ENCODE measurements around the gene ZCCHC14.
"Not testable (repeated sequence)": the region's sequence is repeated elsewhere in the genome, so short reads cannot be mapped to it uniquely, and the experiment has no call there.

Gene ZCCHC14

DNA sequence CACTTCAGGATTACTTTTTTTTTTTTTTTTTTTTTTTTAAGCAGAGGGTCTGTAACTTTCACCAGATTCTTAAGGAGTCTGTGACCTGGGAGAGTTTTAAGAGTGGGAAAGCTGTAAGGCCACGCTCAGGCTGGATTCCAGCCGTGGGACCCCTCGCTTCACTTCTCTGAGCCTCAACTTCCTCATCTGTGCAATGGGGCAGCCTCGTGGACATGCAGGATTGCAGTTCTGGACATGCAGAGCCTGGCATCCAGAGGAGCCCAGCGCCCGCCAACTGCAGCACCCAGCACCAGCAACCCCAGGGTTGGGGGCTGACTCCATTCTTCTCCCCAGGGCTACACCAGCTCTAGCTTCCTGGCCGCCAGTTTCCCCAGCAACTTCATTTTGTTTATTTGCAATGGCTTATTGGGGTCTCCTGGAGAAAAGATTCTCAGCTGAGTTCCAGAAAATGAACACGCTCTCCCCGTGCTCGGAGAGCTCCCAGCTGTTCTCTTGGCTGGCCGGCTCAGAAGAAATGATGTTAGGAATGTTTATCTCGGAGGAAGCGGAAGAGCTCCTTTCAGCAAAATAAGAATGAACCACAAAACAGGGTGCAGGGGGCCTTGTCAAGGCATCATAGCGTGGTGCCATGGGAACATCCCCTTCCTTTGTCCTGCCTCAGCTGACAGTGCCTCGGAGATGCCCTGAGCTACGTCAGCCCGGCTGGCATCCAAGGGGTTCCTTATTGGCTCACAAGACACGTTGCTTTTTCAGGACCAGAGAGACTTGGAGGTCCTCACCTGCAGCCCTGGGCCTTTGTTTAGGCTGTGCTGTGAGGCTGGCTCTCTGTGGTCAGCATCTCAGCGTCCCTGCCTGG, 22.9 kb upstream of the ZCCHC14 start:
- H3K4me3 Mint-ChIP-seq: no peak overlapping the region
- H3K27ac Mint-ChIP-seq: no peak overlapping the region
- H3K36me3 Mint-ChIP-seq (ENCODE audit: low read depth): no peaks in the 10 kb centered on the region
- intact Hi-C loops (cut with micrococcal nuclease): no loop called here
- H3K27me3 Mint-ChIP-seq: peaks cover 24% of the 10 kb centered on the region
- H3K4me1 Mint-ChIP-seq (ENCODE audit: low read depth): no peaks in the 10 kb centered on the region
- H3K9me3 Mint-ChIP-seq: no peaks in the 10 kb centered on the region

DNA sequence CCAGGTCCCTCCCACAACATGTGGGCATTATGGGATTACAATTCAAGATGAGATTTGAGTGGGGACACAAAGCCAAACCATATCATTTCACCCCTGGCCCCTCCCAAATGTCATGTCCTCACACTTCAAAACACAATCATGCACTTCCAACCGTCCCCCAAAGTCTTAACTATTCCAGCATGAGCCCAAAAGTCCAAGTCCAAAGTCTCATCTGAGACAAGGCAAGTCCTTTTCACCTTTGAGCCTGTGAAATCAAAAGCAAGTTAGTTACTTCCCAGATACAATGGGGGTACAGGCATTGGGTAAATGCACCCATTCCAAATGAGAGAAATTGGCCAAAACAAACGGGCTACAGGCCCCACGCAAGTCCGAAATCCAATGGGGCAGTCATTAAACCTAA, 17.0 kb upstream of the ZCCHC14 start:
- peaks cover 26% of the 10 kb centered on the region for H3K27me3 Mint-ChIP-seq
- intact Hi-C loops (cut with micrococcal nuclease); H3K4me3 Mint-ChIP-seq; H3K27ac Mint-ChIP-seq; H3K9me3 Mint-ChIP-seq; H3K36me3 Mint-ChIP-seq (ENCODE audit: low read depth): not testable (repeated sequence)
- peaks cover 13% of the 10 kb centered on the region for H3K4me1 Mint-ChIP-seq (ENCODE audit: low read depth)

DNA sequence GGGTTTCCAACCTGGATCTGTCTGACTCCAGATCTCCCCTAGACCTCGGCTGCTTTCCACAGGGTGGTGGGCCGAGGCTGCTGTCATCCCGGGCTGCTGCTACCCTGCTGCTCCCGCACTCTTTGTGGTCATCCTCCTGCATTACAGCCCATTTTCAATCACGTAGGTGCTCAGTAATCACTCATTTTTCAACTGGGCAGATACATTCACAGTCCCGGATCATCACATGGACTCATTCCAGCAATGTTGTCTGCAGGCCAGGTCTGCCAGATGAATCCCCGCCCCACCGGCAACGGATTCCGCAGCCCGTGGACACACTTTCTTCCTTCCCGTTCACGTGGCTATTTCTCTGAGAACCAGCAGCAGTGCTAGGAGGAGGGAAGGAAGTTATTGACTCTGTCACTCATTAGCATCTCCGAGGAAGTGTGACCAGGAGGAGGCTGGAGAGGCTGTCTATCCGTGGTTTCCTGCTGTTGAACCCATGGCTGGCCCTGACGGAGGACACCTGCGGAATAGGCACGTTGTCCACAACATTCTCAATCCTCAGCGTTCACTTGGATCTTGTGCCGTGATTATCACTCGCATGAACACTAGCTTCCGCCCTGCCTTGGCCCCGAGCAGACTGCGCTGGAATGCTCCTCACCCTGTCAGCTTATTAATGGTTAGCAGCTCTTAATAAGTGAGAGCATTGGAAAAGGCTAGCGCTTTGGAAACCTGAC, 14.7 kb upstream of the ZCCHC14 start:
- no peaks in the 10 kb centered on the region for H3K9me3 Mint-ChIP-seq
- intact Hi-C loops (cut with micrococcal nuclease): no loop called here
- no peaks in the 10 kb centered on the region for H3K36me3 Mint-ChIP-seq (ENCODE audit: low read depth)
- H3K4me1 Mint-ChIP-seq (ENCODE audit: low read depth): peaks cover 13% of the 10 kb centered on the region
- no peak overlapping the region for H3K27ac Mint-ChIP-seq
- H3K27me3 Mint-ChIP-seq: peaks cover 26% of the 10 kb centered on the region
- H3K4me3 Mint-ChIP-seq: no peak overlapping the region

DNA sequence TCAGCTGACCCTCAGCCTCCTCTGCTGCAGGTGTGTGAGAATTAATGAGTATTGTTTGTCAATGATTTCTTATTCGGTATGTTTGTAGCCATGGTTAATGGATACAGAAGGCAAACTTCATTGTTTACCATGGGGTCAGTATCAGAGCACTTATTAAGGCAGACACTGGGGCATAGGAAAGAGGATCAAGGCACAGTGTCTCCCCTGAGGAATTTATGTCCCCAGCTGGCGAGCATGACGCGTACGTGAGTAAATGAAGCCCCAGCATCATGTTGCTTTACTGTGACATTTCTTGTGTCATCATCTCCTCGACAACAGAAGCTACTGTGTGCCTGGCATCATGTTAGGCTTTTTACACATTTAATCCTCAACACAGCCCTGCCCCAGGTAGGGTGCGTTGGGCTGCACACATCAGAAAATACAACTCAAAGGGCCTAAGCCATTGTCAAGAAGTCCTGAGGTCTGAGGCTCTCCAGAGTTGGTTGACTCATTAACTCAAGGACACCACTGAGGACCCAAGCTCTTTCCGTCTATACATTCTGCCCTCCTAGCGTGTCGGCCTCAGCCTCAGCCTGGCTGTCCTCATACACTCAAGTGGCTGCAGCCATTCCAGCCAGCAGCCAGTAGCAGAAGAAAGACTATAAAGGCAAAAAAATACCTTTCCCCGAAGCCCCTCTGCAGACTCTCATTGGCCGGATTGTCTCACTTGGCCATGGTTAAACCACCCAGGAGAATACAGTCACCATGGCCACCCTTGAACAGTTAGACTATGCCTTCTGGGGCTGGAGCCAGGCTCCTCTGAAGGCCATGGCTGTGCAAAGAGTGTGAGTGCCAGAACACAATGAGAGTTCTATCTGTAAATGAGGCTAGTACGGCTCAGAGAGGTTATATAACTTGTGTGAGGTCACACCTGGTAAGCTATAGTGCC, 13.9 kb upstream of the ZCCHC14 start:
- H3K4me3 Mint-ChIP-seq: no peak overlapping the region

DNA sequence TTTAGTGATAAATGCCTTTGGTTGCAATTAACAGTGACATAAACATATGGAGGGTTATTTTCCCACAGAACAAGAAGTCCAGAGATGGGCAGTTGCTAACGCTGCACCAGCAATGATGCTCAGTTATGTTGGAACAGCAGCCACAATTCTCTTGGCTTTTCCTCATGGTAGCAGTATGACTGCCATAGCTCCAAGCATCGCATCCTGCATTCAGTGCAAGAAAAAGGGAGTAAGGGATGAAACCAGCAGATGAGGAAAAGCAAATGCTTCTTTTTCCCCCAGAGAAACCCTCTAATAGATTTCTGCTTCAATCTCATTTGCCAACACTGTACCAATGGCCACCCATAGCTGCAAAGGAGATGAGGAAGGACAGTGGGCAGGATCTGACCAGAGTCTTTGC, 13.0 kb upstream of the ZCCHC14 start:
- intact Hi-C loops (cut with micrococcal nuclease): no loop called here

More for the DNA sequence above, 13.9 kb upstream of the ZCCHC14 start:
- Mint-ChIP-seq H3K27ac (no peak overlapping the region), H3K9me3 (no peaks in the 10 kb centered on the region), H3K4me1 (ENCODE audit: low read depth) (peaks cover 13% of the 10 kb centered on the region), H3K36me3 (ENCODE audit: low read depth) (no peaks in the 10 kb centered on the region), H3K27me3 (peaks cover 26% of the 10 kb centered on the region)
- intact Hi-C loops (cut with micrococcal nuclease): no loop called here

DNA sequence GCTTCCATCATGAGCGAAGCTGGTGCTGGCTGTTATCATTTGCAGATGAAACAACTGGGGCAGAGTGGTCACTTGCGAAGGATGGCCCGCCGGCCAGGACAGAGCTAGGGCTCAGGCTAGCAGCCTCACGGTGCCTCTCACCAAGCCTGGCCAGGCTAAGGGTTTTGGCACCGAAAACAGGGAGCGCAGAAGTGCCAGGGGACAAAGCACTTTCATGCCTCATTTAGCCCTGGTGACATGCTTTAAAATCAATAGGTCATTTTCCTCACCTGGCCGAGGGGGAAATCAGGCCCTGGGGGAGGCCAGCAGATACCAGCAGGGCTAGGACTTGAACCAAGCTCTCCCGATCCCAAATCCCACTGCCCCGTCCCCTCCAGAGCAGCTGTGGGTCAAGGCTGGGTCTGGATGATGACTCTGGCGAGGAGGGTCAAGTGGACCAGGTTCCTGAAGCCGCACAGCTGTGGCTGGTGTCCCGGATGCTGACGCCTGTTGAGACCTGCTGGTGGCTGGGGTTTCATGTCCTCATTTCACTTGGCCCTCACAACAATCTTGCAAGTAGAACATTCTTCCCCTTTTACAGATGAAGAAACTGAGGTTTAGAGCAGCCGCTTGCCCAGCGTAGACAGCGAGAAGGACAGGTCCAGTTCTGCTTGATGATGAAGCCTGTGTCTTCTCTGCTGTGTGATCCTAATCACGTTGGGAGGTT, 10.6 kb upstream of the ZCCHC14 start:
- H3K27me3 Mint-ChIP-seq: peaks cover 33% of the 10 kb centered on the region
- H3K27ac Mint-ChIP-seq; intact Hi-C loops (cut with micrococcal nuclease); H3K4me3 Mint-ChIP-seq; H3K36me3 Mint-ChIP-seq (ENCODE audit: low read depth); H3K9me3 Mint-ChIP-seq: not testable (repeated sequence)
- peaks cover 12% of the 10 kb centered on the region for H3K4me1 Mint-ChIP-seq (ENCODE audit: low read depth)

More for the DNA sequence above, 13.0 kb upstream of the ZCCHC14 start:
- Mint-ChIP-seq H3K4me3 (no peak overlapping the region), H3K27me3 (peaks cover 25% of the 10 kb centered on the region), H3K27ac (no peak overlapping the region), H3K9me3 (no peaks in the 10 kb centered on the region), H3K36me3 (ENCODE audit: low read depth) (no peaks in the 10 kb centered on the region), H3K4me1 (ENCODE audit: low read depth) (peaks cover 13% of the 10 kb centered on the region)

DNA sequence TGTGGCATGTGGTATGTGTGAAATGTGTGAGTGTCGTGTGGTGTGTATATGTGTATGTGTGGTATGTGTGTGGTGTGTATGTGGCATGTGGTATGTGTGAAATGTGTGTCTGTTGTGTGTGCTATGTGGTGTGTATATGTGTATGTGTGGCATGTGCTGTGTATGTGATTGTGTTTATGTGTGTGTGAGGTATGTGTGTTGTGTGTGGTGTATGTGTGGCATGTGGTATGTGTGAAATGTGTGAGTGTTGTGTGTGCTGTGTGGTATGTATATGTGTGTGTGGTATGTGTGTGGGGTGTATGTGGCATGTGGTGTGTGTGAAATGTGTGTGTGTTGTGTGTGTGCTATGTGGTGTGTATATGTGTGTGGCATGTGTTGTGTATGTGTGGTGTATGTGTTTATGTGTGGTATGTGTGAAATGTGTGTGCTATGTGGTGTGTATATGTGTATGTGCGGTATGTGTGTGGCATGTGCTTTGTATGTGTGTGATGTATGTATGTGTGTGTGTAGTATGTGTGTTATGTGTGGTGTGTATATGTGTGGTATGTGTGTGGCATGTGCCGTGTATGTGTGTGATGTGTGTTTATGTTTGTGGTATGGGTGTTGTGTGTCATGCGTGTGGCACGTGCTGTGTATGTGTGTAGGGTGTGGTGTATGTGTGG, 9.6 kb upstream of the ZCCHC14 start:
- H3K27me3 Mint-ChIP-seq: peaks cover 32% of the 10 kb centered on the region
- intact Hi-C loops (cut with micrococcal nuclease): no loop called here
- no peaks in the 10 kb centered on the region for H3K9me3 Mint-ChIP-seq
- H3K27ac Mint-ChIP-seq: no peak overlapping the region
- peaks cover 3% of the 10 kb centered on the region for H3K4me1 Mint-ChIP-seq (ENCODE audit: low read depth)
- no peaks in the 10 kb centered on the region for H3K36me3 Mint-ChIP-seq (ENCODE audit: low read depth)
- H3K4me3 Mint-ChIP-seq: no peak overlapping the region

DNA sequence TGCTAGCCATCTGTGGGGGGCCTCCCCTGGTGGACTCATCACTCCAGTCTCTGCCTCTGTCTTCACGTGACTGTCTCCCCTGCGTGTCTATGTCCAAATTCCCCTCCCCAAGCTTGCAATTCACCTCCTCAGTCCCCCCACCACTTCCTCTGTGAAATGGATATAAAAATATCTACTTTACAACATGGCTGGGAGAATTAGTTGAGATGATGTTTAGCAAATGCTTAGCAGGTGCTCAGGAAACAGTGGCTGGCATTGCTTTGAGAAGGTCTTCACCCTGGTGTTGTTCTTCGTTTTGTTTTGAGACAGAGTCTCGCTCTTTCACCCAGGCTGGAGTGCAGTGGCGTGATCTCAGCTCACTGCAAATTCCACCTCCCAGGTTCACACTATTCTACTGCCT, 8.3 kb upstream of the ZCCHC14 start:
- no peaks in the 10 kb centered on the region for H3K9me3 Mint-ChIP-seq
- peaks cover 7% of the 10 kb centered on the region for H3K4me1 Mint-ChIP-seq (ENCODE audit: low read depth)
- no peak overlapping the region for H3K4me3 Mint-ChIP-seq
- H3K27me3 Mint-ChIP-seq: peaks cover 38% of the 10 kb centered on the region
- intact Hi-C loops (cut with micrococcal nuclease): no loop called here
- H3K36me3 Mint-ChIP-seq (ENCODE audit: low read depth): no peaks in the 10 kb centered on the region
- H3K27ac Mint-ChIP-seq: no peak overlapping the region

DNA sequence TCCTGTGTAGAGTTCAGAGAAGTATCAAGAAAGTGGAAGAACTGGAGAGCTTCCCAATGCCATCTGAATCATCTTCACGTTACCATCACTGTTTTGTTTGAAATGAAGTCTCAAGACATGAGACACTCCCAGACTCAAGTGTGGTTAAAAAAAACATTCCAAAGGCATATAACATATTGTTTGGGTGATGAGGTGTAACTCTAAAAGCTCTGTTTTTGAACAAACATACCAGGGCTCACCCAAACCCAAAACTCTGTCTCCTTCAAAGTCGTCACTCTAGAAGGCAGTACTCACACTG, 6.3 kb upstream of the ZCCHC14 start:
- H3K4me3 Mint-ChIP-seq: no peak overlapping the region
- H3K36me3 Mint-ChIP-seq (ENCODE audit: low read depth): no peaks in the 10 kb centered on the region
- H3K4me1 Mint-ChIP-seq (ENCODE audit: low read depth): peaks cover 10% of the 10 kb centered on the region
- intact Hi-C loops (cut with micrococcal nuclease): no loop called here
- H3K27me3 Mint-ChIP-seq: peaks cover 54% of the 10 kb centered on the region
- no peaks in the 10 kb centered on the region for H3K9me3 Mint-ChIP-seq
- no peak overlapping the region for H3K27ac Mint-ChIP-seq

DNA sequence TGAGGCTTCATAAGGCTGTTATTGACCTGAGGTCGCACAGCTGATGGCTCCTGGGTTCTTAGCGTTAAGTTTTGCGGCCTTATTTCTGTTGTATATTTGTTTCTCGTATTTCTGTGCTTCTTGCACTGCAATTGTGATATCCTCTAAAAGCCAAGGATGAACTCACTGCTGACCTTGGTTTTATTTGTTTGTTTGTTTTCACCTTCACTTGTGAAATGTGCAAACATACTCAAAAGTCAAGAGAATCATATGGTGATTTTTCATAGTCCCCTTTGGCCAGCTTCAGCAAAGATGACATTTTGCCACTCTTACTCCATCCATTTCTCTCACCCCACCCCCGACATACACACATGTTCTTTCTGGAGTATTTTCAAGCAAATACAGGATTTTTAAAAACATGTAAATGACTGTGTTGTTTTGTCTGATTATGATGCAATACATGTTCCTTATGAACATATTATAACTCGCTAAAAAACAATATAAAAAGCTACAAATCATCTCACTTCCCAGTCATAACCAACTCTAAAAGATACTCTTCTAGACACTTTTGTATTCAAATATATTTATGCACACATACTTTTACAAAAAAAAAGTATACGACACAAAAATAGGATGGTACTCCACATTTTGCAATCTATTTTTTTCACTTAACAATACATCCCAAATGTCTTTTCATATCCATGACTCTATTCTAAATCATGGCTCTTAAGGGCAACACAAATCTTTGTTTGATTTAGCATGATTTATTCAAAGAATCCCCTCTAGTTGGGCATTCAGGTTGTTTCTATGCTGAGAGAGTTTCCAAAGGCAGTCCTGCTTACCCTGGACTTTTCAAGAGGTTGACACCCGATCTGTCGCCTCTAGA, 5.7 kb upstream of the ZCCHC14 start:
- Mint-ChIP-seq H3K4me3 (no peak overlapping the region), H3K9me3 (no peaks in the 10 kb centered on the region), H3K27me3 (peaks cover 60% of the 10 kb centered on the region), H3K36me3 (ENCODE audit: low read depth) (no peaks in the 10 kb centered on the region), H3K27ac (no peak overlapping the region), H3K4me1 (ENCODE audit: low read depth) (peaks cover 15% of the 10 kb centered on the region)
- intact Hi-C loops (cut with micrococcal nuclease): no loop called here

DNA sequence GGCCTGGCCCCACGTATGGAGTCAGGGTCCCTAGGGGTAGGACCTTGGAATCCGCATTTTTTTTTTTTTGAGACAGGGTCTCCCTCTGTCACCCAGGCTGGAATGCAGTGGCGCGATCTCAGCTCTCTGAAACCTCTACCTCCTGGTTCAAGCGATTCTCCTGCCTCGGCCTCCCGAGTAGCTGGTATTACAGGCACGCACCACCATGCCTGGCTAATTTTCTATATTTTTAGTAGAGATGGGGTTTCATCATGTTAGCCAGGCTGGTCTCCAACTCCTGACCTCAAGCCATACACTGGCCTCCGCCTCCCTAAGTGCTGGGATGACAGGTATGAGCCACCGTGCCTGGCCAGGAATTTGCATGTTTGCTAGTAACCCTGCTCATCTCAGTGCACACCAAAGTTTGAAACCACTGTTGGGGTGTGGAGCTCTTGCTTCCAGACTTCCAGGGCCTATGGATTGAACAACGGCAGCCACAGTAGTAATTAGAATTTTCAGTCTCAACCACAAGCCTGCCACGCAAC, 5.0 kb upstream of the ZCCHC14 start:
- H3K27ac Mint-ChIP-seq; H3K36me3 Mint-ChIP-seq (ENCODE audit: low read depth); H3K9me3 Mint-ChIP-seq; intact Hi-C loops (cut with micrococcal nuclease); H3K4me3 Mint-ChIP-seq: not testable (repeated sequence)
- peaks cover 22% of the 10 kb centered on the region for H3K4me1 Mint-ChIP-seq (ENCODE audit: low read depth)
- H3K27me3 Mint-ChIP-seq: peaks cover 66% of the 10 kb centered on the region

DNA sequence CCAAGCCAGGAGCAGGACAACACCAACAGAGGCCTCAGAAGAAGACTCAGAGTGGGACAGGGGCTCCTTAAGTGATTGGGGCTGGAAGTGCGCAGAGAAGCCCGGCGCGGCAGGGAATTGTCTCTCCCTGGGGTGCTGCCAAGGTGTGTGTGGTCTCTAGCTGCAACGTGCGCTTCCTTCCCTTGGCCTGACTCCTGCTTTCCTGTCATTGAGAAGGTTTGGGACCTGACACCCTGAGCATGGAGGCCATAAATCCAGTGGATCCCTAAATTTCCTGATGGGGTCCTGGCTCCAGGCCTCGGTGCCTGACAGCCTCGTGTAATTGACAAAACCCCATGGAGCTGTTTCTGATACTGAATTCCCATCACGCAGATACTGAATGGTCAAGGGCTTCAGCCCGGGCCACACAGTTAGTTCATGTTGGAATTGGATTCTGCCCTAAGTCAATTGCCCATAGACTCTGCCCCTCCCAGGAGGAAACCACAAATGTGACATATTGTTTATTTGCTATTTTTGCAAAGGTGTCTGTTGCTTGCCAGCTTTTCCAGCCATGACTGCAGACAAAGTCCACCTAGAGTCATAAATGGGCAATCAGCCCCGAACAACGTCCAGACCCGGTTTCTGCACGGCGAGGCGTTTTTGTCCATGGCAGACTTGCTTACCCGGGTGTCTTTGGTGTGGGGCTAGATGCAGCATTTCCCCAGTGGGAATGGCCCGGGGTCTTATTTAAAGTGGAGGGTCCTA, 4.4 kb upstream of the ZCCHC14 start:
- H3K4me3 Mint-ChIP-seq; intact Hi-C loops (cut with micrococcal nuclease); H3K27ac Mint-ChIP-seq; H3K9me3 Mint-ChIP-seq; H3K36me3 Mint-ChIP-seq (ENCODE audit: low read depth): not testable (repeated sequence)
- Mint-ChIP-seq H3K27me3 (peaks cover 66% of the 10 kb centered on the region), H3K4me1 (ENCODE audit: low read depth) (peaks cover 22% of the 10 kb centered on the region)

Data from dendritic cell treated with granulocyte-macrophage colony-stimulating factor and Interleukin-4, amounts not matched to agents 40 ng/mL and 50 ng/mL, for 4 days (primary cell).